HG03442 (cell line): Measurements from ENCODE around the gene SLC2A8.

Experiments used
- ATAC-seq: cut with Tn5 transposase; IDR thresholded peaks from one replicate; pipeline ENCODE4 v1.9.1; 2021; ENCODE audit warnings: mild to moderate bottlenecking, moderate library complexity; ENCODE audit not compliant: unreplicated experiment

SLC2A8 gene

DNA sequence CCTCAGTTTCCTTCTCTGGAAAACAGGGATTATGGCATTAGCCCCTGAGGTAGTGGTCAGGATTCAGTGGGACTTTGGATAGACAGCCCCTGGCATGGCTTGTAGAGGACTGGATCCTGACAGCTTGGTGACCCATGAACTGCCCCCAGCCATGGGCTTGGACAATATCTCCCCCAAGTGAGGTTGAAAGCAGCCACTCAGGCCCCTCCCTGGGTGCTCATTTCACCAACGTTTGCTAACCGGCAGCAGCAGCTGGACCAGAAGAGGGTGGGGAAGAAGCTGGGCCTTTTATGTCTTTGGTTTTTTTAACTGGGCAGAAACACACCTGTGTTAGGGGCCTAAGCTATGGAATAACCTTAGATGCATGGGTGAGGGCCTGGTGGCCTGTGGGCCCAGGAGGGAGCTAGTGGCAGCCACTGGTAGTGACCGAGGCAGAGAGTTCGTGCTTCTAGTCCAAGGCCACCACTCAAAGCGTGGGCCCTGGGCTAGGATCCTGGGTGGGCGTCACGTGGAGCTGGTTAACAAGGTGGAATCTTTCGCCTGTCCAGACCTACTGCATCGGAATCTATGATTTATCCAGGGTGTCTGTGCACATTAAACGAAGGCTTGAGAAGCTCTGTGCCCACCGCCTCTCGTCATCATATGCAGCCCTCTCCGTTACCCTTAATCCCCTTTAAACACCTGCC is 1.9 kb downstream of the SLC2A8 start:
- ATAC-seq, result no peak

DNA sequence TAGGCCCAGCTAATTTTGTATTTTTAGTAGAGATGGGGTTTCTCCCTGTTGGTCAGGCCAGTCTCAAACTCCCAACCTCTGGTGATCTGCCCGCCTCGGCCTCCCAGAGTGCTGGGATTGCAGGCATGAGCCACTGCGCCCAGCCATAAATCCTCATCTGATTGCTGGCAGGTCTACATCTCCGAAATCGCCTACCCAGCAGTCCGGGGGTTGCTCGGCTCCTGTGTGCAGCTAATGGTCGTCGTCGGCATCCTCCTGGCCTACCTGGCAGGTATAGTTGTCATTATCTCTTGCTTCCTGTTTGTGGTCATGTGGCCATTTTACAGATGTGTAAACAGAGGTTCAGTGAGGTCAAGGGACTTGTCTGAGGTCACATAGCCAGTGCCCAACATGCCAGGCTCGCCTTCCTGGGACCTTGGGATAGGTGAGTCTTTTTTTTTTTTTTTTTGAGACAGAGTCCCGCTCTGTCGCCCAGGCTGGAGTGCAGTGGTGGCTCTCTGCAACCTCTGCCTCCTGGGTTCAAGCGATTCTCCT is 2.8 kb downstream of the SLC2A8 start:
- ATAC-seq, result no peak

DNA sequence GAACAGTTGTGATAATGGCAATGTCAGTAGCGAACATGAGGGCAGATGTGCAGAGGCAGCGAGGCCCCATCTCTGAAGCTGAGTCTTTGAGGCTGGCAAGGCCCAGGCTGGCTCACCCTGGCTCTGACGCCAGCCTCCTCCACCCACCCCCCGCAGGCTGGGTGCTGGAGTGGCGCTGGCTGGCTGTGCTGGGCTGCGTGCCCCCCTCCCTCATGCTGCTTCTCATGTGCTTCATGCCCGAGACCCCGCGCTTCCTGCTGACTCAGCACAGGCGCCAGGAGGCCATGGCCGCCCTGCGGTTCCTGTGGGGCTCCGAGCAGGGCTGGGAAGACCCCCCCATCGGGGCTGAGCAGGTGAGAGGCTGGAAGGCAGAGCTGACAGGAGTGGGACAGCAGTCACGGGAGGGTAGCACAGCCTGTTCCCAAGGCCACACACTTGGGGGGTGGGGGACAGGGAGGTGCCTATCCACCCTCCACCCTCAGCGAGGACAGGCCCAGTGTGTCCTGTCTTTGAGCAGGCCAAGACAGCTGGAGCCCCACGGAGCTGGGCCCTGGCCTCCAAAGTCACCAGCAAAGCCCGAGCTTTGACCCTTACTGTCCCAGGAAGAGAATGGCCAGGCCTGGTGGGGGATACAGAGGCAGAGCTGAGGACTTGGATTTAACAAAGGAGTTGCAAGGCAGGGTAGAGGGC is 5.6 kb downstream of the SLC2A8 start:
- ATAC-seq, result no peak

DNA sequence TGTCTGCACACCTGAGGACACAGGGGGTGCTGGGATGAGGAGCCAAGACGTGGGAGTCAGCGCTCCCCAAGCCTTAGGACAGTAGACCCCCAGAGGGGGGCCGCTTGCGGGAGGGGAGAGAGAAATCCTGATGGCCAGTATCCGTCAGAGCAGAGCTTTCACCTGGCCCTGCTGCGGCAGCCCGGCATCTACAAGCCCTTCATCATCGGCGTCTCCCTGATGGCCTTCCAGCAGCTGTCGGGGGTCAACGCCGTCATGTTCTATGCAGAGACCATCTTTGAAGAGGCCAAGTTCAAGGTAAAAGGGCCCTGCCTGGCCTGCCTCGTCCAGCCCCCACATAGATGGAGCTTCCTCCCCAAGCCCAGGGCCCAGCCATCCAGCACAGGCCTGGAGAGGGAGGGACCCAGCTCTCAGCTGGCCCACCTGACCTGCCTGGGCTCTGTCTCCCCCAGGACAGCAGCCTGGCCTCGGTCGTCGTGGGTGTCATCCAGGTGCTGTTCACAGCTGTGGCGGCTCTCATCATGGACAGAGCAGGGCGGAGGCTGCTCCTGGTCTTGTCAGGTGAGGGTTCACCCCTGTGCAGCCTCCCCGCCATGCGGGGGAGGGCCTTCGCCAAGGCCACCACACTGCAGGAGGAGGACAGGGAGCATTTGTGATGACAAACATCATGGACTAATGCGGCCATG is 6.7 kb downstream of the SLC2A8 start:
- ATAC-seq, result no peak

DNA sequence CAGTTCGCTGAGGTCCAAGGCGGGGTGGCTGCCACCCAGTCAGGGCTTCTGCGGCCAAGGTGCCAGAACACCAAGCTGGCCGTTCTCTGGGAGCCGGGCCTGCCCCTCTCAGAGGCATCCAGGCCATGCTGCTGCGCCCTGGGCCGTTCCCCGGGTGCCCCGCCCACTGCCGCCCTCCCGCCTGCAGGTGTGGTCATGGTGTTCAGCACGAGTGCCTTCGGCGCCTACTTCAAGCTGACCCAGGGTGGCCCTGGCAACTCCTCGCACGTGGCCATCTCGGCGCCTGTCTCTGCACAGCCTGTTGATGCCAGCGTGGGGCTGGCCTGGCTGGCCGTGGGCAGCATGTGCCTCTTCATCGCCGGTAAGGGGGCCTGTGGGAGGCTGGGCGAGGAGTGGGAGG is 7.7 kb downstream of the SLC2A8 start:
- ATAC-seq, result no peak

DNA sequence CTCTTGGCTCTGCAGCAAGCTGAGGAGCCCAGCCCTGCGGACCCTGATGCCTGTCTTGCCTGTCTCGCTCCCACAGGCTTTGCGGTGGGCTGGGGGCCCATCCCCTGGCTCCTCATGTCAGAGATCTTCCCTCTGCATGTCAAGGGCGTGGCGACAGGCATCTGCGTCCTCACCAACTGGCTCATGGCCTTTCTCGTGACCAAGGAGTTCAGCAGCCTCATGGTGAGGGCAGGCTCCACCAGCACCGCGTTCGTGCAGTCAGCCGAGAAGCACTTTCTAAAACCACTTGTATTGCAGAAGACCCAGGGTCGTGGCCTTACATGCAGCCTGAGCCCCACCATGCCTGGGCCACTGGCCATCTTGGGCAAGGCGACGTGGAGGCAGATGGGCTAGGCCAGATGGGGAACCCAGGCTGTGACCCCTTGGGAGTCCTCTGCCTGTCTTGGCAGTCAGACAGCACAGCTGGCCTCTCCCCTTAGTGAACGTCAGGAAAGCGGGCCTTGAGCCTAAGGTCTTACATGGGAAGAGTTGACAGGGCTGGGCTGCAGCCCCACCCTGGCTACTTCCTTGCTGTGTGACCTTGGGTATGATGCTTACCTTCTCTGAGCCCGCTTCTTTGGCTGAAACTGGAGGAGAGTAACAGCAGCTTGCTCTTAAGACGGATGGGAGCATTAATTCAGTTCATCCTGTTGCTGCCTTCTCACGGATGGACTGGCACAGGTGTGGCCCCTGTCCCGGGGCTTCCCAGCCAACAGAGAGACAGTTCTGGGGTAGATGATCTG is 8.6 kb downstream of the SLC2A8 start:
- no peak for ATAC-seq

DNA sequence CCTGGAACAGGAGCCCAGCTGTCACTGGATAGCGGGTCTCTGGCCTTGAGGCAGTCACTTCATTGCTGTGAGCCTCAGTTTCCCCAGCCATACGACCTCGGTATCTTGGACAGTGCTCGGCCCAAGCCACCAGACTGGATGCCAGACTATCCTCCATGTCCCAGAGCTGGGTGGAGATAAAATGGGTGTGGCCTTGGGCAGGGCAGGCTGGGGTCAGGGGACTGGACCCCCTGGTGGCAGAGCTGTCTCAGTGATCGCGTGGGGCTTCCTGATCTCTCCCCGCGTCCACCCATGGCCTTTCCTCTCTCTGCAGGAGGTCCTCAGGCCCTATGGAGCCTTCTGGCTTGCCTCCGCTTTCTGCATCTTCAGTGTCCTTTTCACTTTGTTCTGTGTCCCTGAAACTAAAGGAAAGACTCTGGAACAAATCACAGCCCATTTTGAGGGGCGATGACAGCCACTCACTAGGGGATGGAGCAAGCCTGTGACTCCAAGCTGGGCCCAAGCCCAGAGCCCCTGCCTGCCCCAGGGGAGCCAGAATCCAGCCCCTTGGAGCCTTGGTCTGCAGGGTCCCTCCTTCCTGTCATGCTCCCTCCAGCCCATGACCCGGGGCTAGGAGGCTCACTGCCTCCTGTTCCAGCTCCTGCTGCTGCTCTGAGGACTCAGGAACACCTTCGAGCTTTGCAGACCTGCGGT is 10.0 kb downstream of the SLC2A8 start:
- no peak for ATAC-seq

DNA sequence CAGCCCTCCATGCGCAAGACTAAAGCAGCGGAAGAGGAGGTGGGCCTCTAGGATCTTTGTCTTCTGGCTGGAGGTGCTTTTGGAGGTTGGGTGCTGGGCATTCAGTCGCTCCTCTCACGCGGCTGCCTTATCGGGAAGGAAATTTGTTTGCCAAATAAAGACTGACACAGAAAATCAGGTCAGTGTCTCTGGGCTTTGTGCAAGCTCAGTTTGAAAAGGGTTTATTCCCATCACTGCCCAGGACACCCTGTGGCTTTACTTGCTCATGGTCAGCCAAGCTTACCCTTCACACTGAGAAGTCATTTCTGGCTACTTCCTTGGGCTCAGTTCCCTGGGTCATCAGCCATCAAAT is 10.5 kb downstream of the SLC2A8 start:
- no peak for ATAC-seq

DNA sequence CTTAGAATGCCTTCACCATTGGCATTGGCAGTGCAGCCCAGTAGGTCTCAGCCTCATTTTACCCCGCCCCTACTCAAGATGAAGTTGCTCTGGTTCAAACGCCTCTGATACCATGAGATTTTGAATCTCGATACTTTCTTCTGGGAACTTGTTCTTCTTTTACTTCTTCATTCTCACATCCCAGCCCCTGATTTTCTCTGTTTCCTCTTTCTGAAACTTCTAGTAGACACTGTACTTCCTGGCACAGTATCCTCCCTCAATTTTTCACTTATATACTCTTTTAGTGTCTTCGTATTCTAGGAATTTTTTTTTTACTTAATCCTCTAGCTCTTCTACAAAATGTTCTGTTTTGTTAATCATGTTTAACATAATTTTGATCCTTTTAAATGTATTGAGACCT is 14.2 kb downstream of the SLC2A8 start:
- ATAC-seq, result no peak

DNA sequence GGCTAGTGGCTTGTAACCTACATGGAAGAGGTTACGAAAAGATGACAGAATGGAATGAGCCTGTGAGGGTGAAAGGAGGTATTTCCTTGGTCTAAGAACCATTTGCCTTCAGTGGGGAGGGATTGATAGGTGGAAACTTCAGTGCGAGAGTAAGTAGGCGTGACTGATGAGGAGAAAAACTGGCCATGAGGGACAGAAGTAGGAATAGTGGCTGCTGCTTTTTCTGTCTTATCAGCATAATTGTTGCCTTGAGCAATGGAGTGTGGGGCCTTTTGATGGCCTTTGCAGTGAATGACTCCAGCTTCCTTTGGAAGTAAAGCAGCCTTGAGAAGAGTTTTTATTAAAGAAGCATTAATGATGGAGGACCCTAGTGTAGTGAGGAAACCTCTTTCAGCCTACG is 18.2 kb downstream of the SLC2A8 start:
- no peak for ATAC-seq

DNA sequence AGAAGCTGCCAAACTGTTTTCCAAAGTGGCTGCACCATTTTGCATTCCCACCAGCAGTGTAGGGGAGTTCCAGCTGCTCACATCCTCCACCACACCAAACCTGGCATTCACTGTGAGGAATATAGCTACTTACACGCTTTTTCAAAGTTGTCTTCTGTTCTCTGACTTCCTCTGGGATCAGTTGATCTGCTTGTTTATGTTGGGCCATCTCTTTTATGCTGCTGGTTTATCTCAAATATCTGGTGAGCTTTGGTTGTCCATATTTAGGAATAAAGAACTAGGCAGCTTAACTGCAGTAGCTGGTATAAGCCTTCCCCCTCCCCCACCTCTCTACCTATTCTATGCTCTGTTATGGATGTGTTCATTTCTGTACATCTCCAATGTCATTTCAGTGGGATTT is 18.7 kb downstream of the SLC2A8 start:
- no peak for ATAC-seq

DNA sequence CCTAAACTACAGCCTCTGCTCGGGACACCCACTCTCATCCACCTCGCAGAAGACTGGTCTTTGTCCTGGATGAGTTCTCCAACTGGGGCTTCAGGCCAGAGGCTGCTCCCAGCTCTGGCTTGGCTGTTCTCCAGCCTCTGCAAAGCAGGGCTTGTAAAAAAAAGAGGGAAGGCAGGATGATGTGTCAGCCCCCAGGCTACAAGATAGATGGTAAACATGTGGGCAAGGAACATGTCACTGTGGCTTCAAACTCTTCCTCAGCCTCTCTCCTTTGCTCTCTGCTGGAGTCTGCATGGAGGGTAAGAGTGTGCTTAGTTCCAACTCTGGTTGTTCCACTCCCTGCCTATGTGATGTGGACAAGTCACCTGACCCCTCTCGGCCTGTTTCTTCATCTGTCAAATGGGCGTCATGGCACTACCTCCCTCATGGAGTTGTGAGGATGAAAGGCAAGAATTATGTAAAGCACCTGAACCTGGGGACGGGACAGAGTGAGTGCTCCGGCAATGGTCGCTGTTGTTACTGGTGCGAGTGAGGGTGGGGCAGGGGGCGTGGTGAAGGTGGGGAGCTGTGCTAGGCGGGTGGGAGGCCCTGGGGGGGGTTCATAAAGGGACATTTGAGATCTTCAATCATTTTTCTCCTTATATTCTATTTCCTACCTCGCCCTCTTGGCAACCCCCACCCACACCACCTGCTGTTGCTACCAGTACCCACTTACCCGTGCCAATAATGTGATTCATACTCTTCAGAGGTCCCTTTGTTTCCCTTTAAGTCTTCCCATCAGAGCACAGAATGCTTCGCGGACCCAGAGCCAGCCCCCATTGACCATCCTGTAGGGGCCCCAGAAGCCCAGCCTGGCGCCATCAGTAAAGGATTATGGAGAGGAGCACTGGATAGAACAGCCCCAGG is 20.4 kb downstream of the SLC2A8 start:
- ATAC-seq, result no peak

DNA sequence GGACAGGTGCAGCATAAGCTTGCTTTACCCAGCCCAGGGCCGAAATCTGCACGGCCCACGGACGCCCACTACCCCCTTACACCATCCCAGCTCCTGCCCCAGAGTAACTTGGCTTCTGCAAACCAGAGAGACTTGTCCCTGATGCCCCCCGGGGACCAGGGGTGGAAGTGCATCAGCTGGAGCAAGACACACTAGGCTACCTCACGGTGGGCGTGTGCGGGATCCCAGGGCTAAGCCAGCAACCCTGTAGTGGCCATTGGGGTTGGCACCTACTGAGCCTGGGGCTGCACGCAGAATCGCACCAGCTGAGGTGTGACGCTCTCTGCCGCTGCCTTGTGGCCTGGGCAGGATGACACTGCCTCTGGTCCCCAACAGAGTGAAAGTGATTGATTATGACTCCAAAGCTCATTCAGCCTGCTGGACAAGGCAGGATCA is 21.1 kb downstream of the SLC2A8 start:
- no peak for ATAC-seq

DNA sequence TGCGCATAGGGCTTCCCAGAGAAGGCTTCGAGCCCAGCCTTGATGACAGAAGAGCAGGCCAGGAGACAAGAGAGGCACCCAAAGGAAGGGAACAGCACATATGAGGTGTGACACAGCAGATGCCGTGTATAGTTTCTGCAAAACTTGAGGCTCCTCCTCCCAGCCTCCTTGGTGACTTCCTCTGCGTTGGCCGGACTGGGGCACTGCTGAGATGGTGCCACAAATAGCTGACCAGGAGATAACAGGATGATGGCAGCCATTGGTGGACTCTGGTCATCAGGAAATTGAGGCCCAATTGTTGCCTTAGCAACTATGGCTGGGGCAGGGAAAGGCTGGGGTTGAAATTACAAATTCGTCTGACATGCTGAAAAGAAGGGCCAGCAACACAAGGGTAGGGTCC is 22.4 kb downstream of the SLC2A8 start:
- no peak for ATAC-seq

DNA sequence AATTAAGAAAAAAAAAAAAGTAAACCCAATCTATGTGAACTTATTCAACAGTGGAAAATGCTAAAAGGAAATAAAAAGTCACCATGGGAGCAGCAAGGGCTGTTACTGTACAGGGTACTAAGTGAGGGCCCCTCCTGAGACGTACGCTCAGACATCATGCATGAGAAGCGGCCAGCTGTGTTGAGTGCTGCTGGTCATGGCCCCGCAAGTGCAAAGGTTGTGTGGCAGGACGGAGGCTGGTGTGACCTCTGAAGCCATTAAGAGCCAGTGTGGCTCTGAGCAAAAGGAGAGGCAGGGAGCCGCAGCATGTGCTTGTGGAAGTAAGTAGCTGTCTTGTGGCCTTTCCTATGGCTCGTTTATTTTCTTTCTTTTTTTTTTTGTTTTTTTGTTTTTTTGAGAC is 24.1 kb downstream of the SLC2A8 start:
- no peak for ATAC-seq

DNA sequence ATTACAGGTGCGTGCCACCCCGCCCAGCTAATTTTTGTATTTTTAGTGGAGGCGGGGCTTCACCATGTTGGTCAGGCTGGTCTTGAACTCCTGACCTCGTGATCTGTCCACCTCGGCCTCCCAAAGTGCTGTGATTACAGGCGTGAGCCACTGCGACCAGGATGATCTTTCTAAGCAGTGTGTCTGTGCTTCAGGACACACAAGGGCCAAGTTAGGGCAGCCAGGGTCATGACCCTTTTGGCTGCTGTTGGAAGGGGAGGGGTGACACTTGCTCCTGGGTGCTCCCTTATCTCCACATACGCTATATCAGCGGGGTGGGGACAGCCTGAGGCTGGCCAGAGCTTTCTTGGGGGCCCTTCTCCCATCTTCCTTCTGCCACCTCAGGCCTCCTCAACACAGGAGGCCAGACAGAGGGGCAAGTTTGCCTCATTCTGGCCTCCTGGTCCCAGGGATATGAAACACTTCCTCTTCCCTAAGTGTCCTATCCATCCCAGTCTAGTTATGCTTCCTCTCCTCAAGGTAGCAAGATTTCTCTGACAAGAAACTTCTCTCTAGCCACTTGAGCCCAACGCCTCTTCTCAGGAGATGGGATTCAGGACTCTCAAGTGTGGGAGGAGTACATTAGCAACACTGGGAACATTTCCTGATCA is 25.3 kb downstream of the SLC2A8 start:
- ATAC-seq, result no peak

DNA sequence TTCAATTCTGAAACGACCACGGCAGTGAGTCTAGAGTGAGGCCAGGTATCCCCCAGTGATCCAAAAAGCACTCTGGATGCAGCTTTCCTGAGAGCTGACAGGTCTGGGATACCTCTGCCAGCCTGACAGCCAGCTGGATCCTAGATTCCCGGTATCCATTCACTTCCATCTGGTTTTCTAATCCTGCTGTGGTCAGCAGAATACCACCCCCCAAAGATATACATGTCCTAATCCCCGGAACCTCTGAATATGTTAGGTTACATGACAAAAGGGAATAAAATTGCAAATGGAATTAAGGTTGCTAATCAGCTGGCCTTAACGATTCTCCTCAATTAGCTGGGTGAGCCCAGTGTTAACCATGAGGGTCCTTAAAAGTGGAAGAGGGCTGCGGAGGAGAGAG is 25.8 kb downstream of the SLC2A8 start:
- ATAC-seq, result no peak

DNA sequence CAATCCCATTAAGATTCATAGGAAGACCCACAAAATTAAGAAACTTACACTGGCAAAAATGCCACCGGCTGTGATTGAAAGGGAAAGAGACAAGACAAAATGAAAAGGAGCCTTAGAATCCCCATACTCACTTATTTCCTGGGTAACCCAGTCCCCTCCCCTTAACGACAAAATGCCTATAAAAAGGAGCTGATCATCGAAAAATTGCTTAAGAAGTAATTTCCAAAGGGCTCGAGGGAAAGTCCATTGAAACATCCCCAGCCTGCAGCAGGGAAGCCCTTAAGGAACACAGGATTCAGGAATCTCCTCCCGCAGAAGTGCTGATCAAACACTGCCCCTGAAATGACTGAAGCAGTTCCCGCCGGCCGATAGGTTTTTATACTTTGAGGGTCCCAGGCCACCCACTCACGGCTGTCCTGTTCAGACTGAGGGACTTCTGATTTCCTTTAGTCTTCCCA is 26.5 kb downstream of the SLC2A8 start:
- no peak for ATAC-seq
